NB4 (cell line): ENCODE data around the gene SRSF12.

Source experiments
- POLR2A ChIP-seq: IDR thresholded peaks from 2 replicates; pipeline ENCODE4 v1.6.1; 2011; ENCODE audit warnings: mild to moderate bottlenecking; ENCODE audit not compliant: insufficient read length; ENCODE audit errors: extremely low read depth
- TF ChIP-seq, protein P1 (sequence below): IDR thresholded peaks from one replicate; pipeline ENCODE4 v1.5.1; 2012; ENCODE audit warnings: low read depth, low read length

DNA sequence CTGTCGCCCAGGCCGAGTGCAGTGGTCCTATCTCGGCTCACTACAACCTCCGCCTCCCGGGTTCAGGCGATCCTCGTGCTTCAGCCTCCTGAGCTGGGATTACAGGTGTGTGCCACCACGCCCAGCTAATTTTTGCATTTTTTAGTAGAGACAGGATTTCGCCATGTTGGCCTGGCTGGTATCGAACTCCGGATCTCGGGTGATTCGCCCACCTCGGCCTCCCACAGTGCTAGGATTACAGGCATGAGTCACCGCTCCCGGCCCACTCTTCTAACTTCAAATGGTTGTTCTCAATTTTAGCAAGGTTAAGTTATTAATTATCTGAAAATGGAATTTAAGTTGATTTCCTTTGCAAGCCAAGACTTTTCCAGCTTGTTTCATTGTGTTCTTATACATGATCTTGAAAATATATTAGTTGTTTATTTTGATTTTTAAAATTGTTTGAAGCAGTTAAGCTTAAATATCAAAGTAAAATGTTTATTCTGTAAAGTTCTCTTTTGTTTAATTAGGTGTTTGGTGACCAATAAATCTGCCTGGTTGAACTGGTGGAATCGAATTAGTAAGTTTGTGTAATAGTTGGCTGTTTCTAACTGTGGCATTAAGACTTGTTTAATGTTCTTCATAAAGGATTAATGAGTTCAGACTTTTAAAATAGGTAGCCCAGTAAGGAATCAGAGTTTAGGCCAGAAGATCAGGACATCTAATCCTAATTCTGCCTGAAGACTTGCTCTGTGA lies 30.3 kb upstream of the SRSF12 start:
- TF ChIP-seq, protein P1, sequence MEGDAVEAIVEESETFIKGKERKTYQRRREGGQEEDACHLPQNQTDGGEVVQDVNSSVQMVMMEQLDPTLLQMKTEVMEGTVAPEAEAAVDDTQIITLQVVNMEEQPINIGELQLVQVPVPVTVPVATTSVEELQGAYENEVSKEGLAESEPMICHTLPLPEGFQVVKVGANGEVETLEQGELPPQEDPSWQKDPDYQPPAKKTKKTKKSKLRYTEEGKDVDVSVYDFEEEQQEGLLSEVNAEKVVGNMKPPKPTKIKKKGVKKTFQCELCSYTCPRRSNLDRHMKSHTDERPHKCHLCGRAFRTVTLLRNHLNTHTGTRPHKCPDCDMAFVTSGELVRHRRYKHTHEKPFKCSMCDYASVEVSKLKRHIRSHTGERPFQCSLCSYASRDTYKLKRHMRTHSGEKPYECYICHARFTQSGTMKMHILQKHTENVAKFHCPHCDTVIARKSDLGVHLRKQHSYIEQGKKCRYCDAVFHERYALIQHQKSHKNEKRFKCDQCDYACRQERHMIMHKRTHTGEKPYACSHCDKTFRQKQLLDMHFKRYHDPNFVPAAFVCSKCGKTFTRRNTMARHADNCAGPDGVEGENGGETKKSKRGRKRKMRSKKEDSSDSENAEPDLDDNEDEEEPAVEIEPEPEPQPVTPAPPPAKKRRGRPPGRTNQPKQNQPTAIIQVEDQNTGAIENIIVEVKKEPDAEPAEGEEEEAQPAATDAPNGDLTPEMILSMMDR = no peak
- no peak for TF ChIP-seq POLR2A
